Hepatocyte (in vitro differentiated cells): ENCODE data around the gene AOC3.

Experiments used
- EZH2 ChIP-seq: fragments of 200-600 bp; sonication (generic); IDR thresholded peaks from 2 replicates; pipeline ENCODE4 v1.6.1; 2016; ENCODE audit warnings: antibody characterized with exemption, mild to moderate bottlenecking, borderline replicate concordance
- TF ChIP-seq, protein P1 (sequence below): fragments of 200-600 bp; sonication (generic); IDR thresholded peaks from 2 replicates; pipeline ENCODE4 v1.5.1; 2016; ENCODE audit warnings: antibody characterized with exemption, mild to moderate bottlenecking; ENCODE audit not compliant: poor library complexity

DNA sequence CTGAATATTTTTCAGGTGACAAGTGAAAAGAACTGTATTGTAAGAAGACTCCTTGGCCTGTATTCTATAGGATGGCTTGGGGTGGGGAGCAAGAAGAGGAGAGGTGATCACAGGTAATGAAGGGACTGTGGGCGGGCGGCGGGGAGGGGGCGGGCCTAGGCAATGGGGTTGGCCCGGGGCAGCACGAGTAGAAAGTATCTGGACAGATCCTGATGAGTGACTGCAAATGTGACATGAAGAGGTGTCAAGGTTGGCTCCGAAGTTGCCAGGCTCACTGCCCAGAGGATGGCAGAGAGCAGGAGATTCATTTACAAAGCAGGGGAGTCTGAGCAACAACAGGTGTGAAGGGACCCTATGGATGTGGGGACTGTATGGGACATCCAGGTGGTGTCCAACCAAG lies 38.8 kb downstream of the AOC3 start:
- TF ChIP-seq, protein P1, sequence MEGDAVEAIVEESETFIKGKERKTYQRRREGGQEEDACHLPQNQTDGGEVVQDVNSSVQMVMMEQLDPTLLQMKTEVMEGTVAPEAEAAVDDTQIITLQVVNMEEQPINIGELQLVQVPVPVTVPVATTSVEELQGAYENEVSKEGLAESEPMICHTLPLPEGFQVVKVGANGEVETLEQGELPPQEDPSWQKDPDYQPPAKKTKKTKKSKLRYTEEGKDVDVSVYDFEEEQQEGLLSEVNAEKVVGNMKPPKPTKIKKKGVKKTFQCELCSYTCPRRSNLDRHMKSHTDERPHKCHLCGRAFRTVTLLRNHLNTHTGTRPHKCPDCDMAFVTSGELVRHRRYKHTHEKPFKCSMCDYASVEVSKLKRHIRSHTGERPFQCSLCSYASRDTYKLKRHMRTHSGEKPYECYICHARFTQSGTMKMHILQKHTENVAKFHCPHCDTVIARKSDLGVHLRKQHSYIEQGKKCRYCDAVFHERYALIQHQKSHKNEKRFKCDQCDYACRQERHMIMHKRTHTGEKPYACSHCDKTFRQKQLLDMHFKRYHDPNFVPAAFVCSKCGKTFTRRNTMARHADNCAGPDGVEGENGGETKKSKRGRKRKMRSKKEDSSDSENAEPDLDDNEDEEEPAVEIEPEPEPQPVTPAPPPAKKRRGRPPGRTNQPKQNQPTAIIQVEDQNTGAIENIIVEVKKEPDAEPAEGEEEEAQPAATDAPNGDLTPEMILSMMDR, result no peak
- no peak for TF ChIP-seq EZH2
